Keratinocyte (primary cell): ENCODE data around the gene ANTXR2.

Experiments used
- EZH2 ChIP-seq: IDR thresholded peaks from one replicate; pipeline ENCODE4 v1.6.1; 2012; ENCODE audit warnings: inconsistent platforms, mild to moderate bottlenecking, low read length, moderate library complexity
- TF ChIP-seq, protein P1 (sequence below), 3 experiments: IDR thresholded peaks in 1 of 3; conservative IDR thresholded peaks in 1 of 3; optimal IDR thresholded peaks in 1 of 3; 2 replicates in 2 of 3; 3 replicates in 1 of 3; pipeline versions ENCODE3 to v1.5.1; 2011; ENCODE audit warnings: low read length in 3 of 3, mild to moderate bottlenecking in 3 of 3, moderate library complexity in 2 of 3, control low read depth in 1 of 3, inconsistent platforms in 1 of 3; ENCODE audit not compliant: insufficient read depth in 2 of 3; ENCODE audit errors: extremely low read depth in 1 of 3

GRCh38 chr4:79871961-79872360 lies 201.1 kb downstream of the ANTXR2 start:
- TF ChIP-seq, protein P1, sequence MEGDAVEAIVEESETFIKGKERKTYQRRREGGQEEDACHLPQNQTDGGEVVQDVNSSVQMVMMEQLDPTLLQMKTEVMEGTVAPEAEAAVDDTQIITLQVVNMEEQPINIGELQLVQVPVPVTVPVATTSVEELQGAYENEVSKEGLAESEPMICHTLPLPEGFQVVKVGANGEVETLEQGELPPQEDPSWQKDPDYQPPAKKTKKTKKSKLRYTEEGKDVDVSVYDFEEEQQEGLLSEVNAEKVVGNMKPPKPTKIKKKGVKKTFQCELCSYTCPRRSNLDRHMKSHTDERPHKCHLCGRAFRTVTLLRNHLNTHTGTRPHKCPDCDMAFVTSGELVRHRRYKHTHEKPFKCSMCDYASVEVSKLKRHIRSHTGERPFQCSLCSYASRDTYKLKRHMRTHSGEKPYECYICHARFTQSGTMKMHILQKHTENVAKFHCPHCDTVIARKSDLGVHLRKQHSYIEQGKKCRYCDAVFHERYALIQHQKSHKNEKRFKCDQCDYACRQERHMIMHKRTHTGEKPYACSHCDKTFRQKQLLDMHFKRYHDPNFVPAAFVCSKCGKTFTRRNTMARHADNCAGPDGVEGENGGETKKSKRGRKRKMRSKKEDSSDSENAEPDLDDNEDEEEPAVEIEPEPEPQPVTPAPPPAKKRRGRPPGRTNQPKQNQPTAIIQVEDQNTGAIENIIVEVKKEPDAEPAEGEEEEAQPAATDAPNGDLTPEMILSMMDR (optimal IDR thresholded peaks at IDR 0.05 in 1 of 3, IDR thresholded peaks at IDR 0.05 in 1 of 3, conservative IDR thresholded peaks at IDR 0.05 in 1 of 3; ENCODE audit: extremely low read depth in 1 of 3, insufficient read depth in 2 of 3, low read length in 3 of 3) = no peak
- TF ChIP-seq EZH2 = no peak
